Measurements from ENCODE around the gene HOXC13.

HOXC13 gene

GRCh38 chr12:53995378-53996239 is 57.0 kb downstream of the HOXC13 start:
- DNase-seq (ENCODE audit: low spot score), result no peak

All from left forelimb (tissue), 1 donor.